GM23338 (cell line): ENCODE results near the gene CYP4B1. TPM values are rescaled to one million over a fixed set of nuclear protein-coding genes. Genes with fewer than 3 reads are reported as not detected.

ENCODE experiments used
- ATAC-seq: fragments of 200-7000 bp; cut with Tn5 transposase; 3 replicates; pipeline ENCODE4 v1.9.1; 2020
- DNase-seq: peaks from one replicate; pipeline ENCODE4 v3.0.0-alpha.2; 2015; ENCODE audit warnings: low spot score
- H2AFZ ChIP-seq: fragments of 200-600 bp; sonication (generic); 2 replicates; pipeline ENCODE4 v1.8.0; 2016; ENCODE audit warnings: antibody characterized with exemption, mild to moderate bottlenecking, moderate library complexity
- H3F3A ChIP-seq: fragments of 200-600 bp; sonication (generic); replicated peaks from 2 replicates; pipeline ENCODE4 v1.8.0; 2017; ENCODE audit warnings: antibody characterized with exemption, mixed run types, low read depth
- H3K27ac ChIP-seq: fragments of 200-600 bp; sonication (generic); 2 replicates; pipeline ENCODE4 v1.6.1; 2016; ENCODE audit warnings: low read depth
- H3K27me3 ChIP-seq: fragments of 200-600 bp; sonication (generic); 2 replicates; pipeline ENCODE4 v1.8.0; 2016; ENCODE audit warnings: mild to moderate bottlenecking, mixed run types, moderate library complexity; ENCODE audit not compliant: insufficient read depth
- H3K36me3 ChIP-seq: fragments of 200-600 bp; sonication (generic); 2 replicates; pipeline ENCODE4 v1.8.0; 2016; ENCODE audit warnings: mild to moderate bottlenecking; ENCODE audit not compliant: insufficient read depth
- H3K4me1 ChIP-seq: fragments of 200-600 bp; sonication (generic); 2 replicates; pipeline ENCODE4 v1.8.0; 2016; ENCODE audit warnings: mild to moderate bottlenecking, moderate library complexity; ENCODE audit not compliant: insufficient read depth
- H3K4me2 ChIP-seq: fragments of 200-600 bp; sonication (generic); 2 replicates; pipeline ENCODE4 v1.7.1; 2017; ENCODE audit warnings: mixed run types
- H3K4me3 ChIP-seq: fragments of 200-600 bp; sonication (generic); 2 replicates; pipeline ENCODE4 v1.6.1; 2016; ENCODE audit warnings: mixed run types
- H3K79me2 ChIP-seq: fragments of 200-600 bp; sonication (generic); replicated peaks from 2 replicates; pipeline ENCODE4 v1.8.0; 2017; ENCODE audit warnings: mild to moderate bottlenecking; ENCODE audit not compliant: insufficient read depth
- H3K9me2 ChIP-seq: fragments of 200-600 bp; sonication (generic); 2 replicates; pipeline ENCODE4 v1.8.0; 2017; ENCODE audit not compliant: insufficient read depth
- H4K20me1 ChIP-seq: fragments of 200-600 bp; sonication (generic); replicated peaks from 2 replicates; pipeline ENCODE4 v1.8.0; 2017; ENCODE audit warnings: mild to moderate bottlenecking; ENCODE audit not compliant: insufficient read depth
- H3K27ac Mint-ChIP-seq: 2 replicates; pipeline ENCODE4 v1.8.0; 2020; ENCODE audit warnings: inconsistent platforms, mild to moderate bottlenecking, moderate library complexity, mixed read lengths
- H3K27me3 Mint-ChIP-seq: 3 replicates; pipeline ENCODE4 v1.8.0; 2022; ENCODE audit warnings: low read depth, mild to moderate bottlenecking, moderate library complexity, mixed read lengths, inconsistent platforms; ENCODE audit not compliant: insufficient read depth, poor library complexity
- H3K36me3 Mint-ChIP-seq: 3 replicates; pipeline ENCODE4 v1.8.0; 2021; ENCODE audit warnings: low read depth, mild to moderate bottlenecking, inconsistent platforms, moderate library complexity, mixed read lengths
- H3K4me1 Mint-ChIP-seq: 3 replicates; pipeline ENCODE4 v1.8.0; 2020; ENCODE audit warnings: mild to moderate bottlenecking, inconsistent platforms, mixed read lengths
- H3K4me3 Mint-ChIP-seq: 3 replicates; pipeline ENCODE4 v1.8.0; 2021; ENCODE audit warnings: moderate library complexity, mild to moderate bottlenecking, inconsistent platforms, mixed read lengths
- H3K9me3 Mint-ChIP-seq: 3 replicates; pipeline ENCODE4 v1.8.0; 2020; ENCODE audit warnings: moderate library complexity, mild to moderate bottlenecking, inconsistent platforms, mixed read lengths
- EZH2 ChIP-seq: fragments of 200-600 bp; sonication (generic); IDR thresholded peaks from one replicate; pipeline ENCODE4 v1.8.0; 2017; ENCODE audit warnings: antibody characterized with exemption, mild to moderate bottlenecking, low read depth; ENCODE audit not compliant: unreplicated experiment
- EZH2phosphoT487 ChIP-seq: fragments of 200-600 bp; sonication (generic); IDR thresholded peaks from one replicate; pipeline ENCODE4 v1.8.1; 2018; ENCODE audit warnings: antibody characterized with exemption; ENCODE audit not compliant: unreplicated experiment
- JUNB ChIP-seq: IDR thresholded peaks from one replicate; pipeline ENCODE4 v1.6.1; 2016; ENCODE audit warnings: antibody characterized with exemption; ENCODE audit not compliant: unreplicated experiment
- NANOG ChIP-seq: IDR thresholded peaks from 2 replicates; pipeline ENCODE4 v1.6.1; 2016; ENCODE audit warnings: antibody characterized with exemption, borderline replicate concordance
- POLR2AphosphoS5 ChIP-seq: IDR thresholded peaks from 2 replicates; pipeline ENCODE4 v1.6.1; 2016; ENCODE audit warnings: antibody characterized with exemption, low read depth
- STAT1 ChIP-seq: IDR thresholded peaks from one replicate; pipeline ENCODE4 v1.6.1; 2016; ENCODE audit warnings: antibody characterized with exemption; ENCODE audit not compliant: unreplicated experiment
- ZNF114 ChIP-seq: fragments of 250-450 bp; sonication (Bioruptor Pico); IDR thresholded peaks from 2 replicates; pipeline ENCODE4 v1.5.0; 2020; ENCODE audit warnings: mild to moderate bottlenecking, moderate library complexity
- polyA plus RNA-seq: library from polyadenylated mRNA; unstranded; fragments of >200 nt; fragmentation: Nextera tagmentation; extraction: Ambion mirVana; gene quantifications from 2 replicates; pipeline ENCODE4 v1.2.1, GENCODE V29; 2016
- total RNA-seq: library from RNA; depleted of rRNA; stranded (reverse); fragments of >200 nt; shearing (Covaris generic); gene quantifications from 2 replicates; pipeline ENCODE4 v1.2.3, GENCODE V29; 2014
- TF ChIP-seq, protein P1 (sequence below): IDR thresholded peaks from one replicate; pipeline ENCODE4 v1.6.1; 2018; ENCODE audit warnings: antibody characterized with exemption; ENCODE audit not compliant: unreplicated experiment
- TF ChIP-seq, protein P2 (sequence below): fragments of 250-450 bp; sonication (Bioruptor Pico); IDR thresholded peaks from 2 replicates; pipeline ENCODE4 v1.5.0; 2020; ENCODE audit warnings: mild to moderate bottlenecking, moderate library complexity
- TF ChIP-seq, protein P3 (sequence below), 2 experiments: fragments of 200-600 bp in 1 of 2; sonication (generic) in 1 of 2; conservative IDR thresholded peaks; 2 replicates each; pipeline versions ENCODE4 v1.5.1 to v1.6.1; 2016 to 2017; ENCODE audit warnings: antibody characterized with exemption in 2 of 2, low read depth in 2 of 2, mild to moderate bottlenecking in 2 of 2, moderate library complexity in 1 of 2

The CYP4B1 gene
- total and polyA plus RNA-seq, 2 experiments from 2014 or later, result not detected

DNA sequence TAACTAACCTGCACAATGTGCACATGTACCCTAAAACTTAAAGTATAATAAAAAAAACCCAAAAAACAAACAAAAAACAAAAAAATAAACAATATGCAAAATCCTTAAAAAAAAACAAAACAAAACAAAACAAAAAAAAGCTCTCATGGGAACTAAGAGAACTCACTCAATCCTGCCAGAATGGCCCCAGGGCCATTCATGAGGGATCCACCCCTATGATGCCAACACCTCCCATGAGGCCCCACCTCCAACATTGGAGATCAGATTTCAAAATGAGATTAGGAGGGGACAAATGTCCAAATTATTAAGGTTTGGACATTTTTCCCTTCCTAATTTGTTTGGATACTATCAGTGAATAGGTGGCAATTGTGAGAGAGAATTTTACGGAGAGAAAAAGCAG is 10.2 kb downstream of the CYP4B1 start (continued):
- TF ChIP-seq, protein P1, sequence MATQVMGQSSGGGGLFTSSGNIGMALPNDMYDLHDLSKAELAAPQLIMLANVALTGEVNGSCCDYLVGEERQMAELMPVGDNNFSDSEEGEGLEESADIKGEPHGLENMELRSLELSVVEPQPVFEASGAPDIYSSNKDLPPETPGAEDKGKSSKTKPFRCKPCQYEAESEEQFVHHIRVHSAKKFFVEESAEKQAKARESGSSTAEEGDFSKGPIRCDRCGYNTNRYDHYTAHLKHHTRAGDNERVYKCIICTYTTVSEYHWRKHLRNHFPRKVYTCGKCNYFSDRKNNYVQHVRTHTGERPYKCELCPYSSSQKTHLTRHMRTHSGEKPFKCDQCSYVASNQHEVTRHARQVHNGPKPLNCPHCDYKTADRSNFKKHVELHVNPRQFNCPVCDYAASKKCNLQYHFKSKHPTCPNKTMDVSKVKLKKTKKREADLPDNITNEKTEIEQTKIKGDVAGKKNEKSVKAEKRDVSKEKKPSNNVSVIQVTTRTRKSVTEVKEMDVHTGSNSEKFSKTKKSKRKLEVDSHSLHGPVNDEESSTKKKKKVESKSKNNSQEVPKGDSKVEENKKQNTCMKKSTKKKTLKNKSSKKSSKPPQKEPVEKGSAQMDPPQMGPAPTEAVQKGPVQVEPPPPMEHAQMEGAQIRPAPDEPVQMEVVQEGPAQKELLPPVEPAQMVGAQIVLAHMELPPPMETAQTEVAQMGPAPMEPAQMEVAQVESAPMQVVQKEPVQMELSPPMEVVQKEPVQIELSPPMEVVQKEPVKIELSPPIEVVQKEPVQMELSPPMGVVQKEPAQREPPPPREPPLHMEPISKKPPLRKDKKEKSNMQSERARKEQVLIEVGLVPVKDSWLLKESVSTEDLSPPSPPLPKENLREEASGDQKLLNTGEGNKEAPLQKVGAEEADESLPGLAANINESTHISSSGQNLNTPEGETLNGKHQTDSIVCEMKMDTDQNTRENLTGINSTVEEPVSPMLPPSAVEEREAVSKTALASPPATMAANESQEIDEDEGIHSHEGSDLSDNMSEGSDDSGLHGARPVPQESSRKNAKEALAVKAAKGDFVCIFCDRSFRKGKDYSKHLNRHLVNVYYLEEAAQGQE, result no peak
- TF ChIP-seq JUNB (no peak), NANOG (no peak), ZNF114 (CRISPR knock-in tag) (no peak)

DNA sequence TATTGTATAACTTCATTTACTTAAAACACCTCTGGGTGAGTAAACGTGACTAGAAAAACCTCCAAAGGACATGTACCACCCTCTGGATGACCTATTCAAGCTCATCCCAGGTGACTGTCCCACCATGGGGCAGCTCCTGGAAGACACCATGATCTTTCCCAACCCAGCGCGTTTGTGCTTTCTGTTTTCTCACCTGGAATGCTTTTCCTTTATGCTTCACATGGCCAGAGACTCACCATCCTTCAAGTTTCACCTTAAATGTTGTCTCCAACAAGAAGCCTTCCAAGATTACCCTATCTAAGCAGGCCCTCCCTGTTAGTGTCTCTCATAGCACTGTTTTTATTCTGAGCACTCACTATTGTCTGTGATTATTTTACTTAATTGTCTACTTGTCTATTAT is 11.1 kb downstream of the CYP4B1 start:
- peaks cover 5% of the 10 kb centered on the region for H3K27me3 Mint-ChIP-seq
- H3K9me3 Mint-ChIP-seq, result peaks cover 9% of the 10 kb centered on the region
- H3F3A ChIP-seq, result no peaks in the 10 kb centered on the region
- ATAC-seq (no peak), DNase-seq (no peak)
- H3K27ac ChIP-seq, result no peak overlapping the region
- H3K79me2 ChIP-seq, result no peaks in the 10 kb centered on the region
- H3K4me1 ChIP-seq, result no peaks in the 10 kb centered on the region
- peaks cover 3% of the 10 kb centered on the region; the same call in 1 of the 3 replicates for H3K4me1 Mint-ChIP-seq
- H3K9me2 ChIP-seq, result 0 out of 2 replicates have a peak, but pooled peaks cover 4% of the 10 kb centered on the region
- H3K36me3 ChIP-seq, result no peaks in the 10 kb centered on the region
- no peaks in the 10 kb centered on the region for H4K20me1 ChIP-seq
- H3K36me3 Mint-ChIP-seq, result no peaks in the 10 kb centered on the region; the same call in 2 of the 3 replicates
- H3K27ac Mint-ChIP-seq, result no peak overlapping the region
- no peak overlapping the region for H3K4me3 Mint-ChIP-seq
- H3K4me2 ChIP-seq, result no peak overlapping the region
- no peak overlapping the region for H3K4me3 ChIP-seq
- H3K27me3 ChIP-seq, result no peaks in the 10 kb centered on the region
- no peak overlapping the region for H2AFZ ChIP-seq
- TF ChIP-seq, protein P2, sequence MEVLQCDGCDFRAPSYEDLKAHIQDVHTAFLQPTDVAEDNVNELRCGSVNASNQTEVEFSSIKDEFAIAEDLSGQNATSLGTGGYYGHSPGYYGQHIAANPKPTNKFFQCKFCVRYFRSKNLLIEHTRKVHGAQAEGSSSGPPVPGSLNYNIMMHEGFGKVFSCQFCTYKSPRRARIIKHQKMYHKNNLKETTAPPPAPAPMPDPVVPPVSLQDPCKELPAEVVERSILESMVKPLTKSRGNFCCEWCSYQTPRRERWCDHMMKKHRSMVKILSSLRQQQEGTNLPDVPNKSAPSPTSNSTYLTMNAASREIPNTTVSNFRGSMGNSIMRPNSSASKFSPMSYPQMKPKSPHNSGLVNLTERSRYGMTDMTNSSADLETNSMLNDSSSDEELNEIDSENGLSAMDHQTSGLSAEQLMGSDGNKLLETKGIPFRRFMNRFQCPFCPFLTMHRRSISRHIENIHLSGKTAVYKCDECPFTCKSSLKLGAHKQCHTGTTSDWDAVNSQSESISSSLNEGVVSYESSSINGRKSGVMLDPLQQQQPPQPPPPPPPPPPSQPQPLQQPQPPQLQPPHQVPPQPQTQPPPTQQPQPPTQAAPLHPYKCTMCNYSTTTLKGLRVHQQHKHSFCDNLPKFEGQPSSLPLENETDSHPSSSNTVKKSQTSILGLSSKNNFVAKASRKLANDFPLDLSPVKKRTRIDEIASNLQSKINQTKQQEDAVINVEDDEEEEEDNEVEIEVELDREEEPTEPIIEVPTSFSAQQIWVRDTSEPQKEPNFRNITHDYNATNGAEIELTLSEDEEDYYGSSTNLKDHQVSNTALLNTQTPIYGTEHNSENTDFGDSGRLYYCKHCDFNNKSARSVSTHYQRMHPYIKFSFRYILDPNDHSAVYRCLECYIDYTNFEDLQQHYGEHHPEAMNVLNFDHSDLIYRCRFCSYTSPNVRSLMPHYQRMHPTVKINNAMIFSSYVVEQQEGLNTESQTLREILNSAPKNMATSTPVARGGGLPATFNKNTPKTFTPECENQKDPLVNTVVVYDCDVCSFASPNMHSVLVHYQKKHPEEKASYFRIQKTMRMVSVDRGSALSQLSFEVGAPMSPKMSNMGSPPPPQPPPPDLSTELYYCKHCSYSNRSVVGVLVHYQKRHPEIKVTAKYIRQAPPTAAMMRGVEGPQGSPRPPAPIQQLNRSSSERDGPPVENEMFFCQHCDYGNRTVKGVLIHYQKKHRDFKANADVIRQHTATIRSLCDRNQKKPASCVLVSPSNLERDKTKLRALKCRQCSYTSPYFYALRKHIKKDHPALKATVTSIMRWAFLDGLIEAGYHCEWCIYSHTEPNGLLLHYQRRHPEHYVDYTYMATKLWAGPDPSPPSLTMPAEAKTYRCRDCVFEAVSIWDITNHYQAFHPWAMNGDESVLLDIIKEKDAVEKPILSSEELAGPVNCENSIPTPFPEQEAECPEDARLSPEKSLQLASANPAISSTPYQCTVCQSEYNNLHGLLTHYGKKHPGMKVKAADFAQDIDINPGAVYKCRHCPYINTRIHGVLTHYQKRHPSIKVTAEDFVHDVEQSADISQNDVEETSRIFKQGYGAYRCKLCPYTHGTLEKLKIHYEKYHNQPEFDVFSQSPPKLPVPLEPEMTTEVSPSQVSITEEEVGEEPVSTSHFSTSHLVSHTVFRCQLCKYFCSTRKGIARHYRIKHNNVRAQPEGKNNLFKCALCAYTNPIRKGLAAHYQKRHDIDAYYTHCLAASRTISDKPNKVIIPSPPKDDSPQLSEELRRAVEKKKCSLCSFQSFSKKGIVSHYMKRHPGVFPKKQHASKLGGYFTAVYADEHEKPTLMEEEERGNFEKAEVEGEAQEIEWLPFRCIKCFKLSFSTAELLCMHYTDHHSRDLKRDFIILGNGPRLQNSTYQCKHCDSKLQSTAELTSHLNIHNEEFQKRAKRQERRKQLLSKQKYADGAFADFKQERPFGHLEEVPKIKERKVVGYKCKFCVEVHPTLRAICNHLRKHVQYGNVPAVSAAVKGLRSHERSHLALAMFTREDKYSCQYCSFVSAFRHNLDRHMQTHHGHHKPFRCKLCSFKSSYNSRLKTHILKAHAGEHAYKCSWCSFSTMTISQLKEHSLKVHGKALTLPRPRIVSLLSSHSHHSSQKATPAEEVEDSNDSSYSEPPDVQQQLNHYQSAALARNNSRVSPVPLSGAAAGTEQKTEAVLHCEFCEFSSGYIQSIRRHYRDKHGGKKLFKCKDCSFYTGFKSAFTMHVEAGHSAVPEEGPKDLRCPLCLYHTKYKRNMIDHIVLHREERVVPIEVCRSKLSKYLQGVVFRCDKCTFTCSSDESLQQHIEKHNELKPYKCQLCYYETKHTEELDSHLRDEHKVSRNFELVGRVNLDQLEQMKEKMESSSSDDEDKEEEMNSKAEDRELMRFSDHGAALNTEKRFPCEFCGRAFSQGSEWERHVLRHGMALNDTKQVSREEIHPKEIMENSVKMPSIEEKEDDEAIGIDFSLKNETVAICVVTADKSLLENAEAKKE (CRISPR knock-in tag), result no peak
- no peak for TF ChIP-seq NANOG
- TF ChIP-seq EZH2phosphoT487, result no peak
- TF ChIP-seq EZH2, result no peak
- TF ChIP-seq, protein P1, result no peak
- TF ChIP-seq, protein P3, sequence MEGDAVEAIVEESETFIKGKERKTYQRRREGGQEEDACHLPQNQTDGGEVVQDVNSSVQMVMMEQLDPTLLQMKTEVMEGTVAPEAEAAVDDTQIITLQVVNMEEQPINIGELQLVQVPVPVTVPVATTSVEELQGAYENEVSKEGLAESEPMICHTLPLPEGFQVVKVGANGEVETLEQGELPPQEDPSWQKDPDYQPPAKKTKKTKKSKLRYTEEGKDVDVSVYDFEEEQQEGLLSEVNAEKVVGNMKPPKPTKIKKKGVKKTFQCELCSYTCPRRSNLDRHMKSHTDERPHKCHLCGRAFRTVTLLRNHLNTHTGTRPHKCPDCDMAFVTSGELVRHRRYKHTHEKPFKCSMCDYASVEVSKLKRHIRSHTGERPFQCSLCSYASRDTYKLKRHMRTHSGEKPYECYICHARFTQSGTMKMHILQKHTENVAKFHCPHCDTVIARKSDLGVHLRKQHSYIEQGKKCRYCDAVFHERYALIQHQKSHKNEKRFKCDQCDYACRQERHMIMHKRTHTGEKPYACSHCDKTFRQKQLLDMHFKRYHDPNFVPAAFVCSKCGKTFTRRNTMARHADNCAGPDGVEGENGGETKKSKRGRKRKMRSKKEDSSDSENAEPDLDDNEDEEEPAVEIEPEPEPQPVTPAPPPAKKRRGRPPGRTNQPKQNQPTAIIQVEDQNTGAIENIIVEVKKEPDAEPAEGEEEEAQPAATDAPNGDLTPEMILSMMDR (conservative IDR thresholded peaks at IDR 0.05; ENCODE audit: low read depth in 2 of 2), result no peak
- TF ChIP-seq POLR2AphosphoS5, result no peak
- no peak for TF ChIP-seq STAT1
- TF ChIP-seq ZNF114 (CRISPR knock-in tag), result no peak
